Caco-2 (cell line): ENCODE measurements around the gene SMARCAD1. TPM values are rescaled to one million over a fixed set of nuclear protein-coding genes. Genes with fewer than 3 reads are reported as not detected.

Experiments
- BruUV-seq: library from RNA; stranded (reverse); fragments of 400-500 nt; replicated peaks from 2 replicates; lab custom pipeline; 2021; lab: Mats Ljungman, UMichigan
- CTCF ChIA-PET: fragments of 300-600 bp; sonication (Branson Sonifier 250); formaldehyde crosslinking; loops from one replicate; lab custom pipeline; 2022; ENCODE audit warnings: antibody characterized with exemption; lab: Charles Lee
- POLR2A ChIA-PET: fragments of 300-600 bp; sonication (Branson Sonifier 250); formaldehyde crosslinking; loops from one replicate; lab custom pipeline; 2022; ENCODE audit warnings: antibody characterized with exemption; lab: Charles Lee
- DNase-seq, 2 experiments: peaks; one replicate each; pipeline versions ENCODE4 v3.0.0 to v3.0.0-alpha.2; 2020 to 2022
- H3K27me3 ChIP-seq: replicated peaks from 2 replicates; pipeline ENCODE4 v1.6.0; 2011; ENCODE audit warnings: low read length; ENCODE audit not compliant: control insufficient read depth, insufficient read depth
- H3K36me3 ChIP-seq: 2 replicates; pipeline ENCODE4 v1.5.1; 2011; ENCODE audit warnings: low read length; ENCODE audit not compliant: control insufficient read depth, insufficient read depth
- H3K4me1 ChIP-seq: fragments of 250-450 bp; sonication (Bioruptor Pico); 2 replicates; pipeline ENCODE4 v1.5.1; 2020; ENCODE audit warnings: mild to moderate bottlenecking
- H3K4me3 ChIP-seq: 2 replicates; pipeline ENCODE4 v1.5.1; 2011; ENCODE audit warnings: low read depth, mild to moderate bottlenecking, control low read depth, low read length
- H3K9me3 ChIP-seq: fragments of 250-450 bp; sonication (Bioruptor Pico); 2 replicates; pipeline ENCODE4 v1.5.1; 2020; ENCODE audit warnings: mild to moderate bottlenecking, moderate library complexity
- H3K27ac Mint-ChIP-seq: one replicate; pipeline ENCODE4 v1.8.0; 2022; ENCODE audit warnings: mixed read lengths; ENCODE audit not compliant: unreplicated experiment
- H3K27me3 Mint-ChIP-seq: one replicate; pipeline ENCODE4 v1.8.0; 2022; ENCODE audit warnings: mixed read lengths; ENCODE audit not compliant: insufficient read depth, unreplicated experiment
- H3K36me3 Mint-ChIP-seq: one replicate; pipeline ENCODE4 v1.8.0; 2022; ENCODE audit warnings: mild to moderate bottlenecking, mixed read lengths; ENCODE audit not compliant: insufficient read depth, unreplicated experiment
- H3K4me1 Mint-ChIP-seq: one replicate; pipeline ENCODE4 v1.8.0; 2022; ENCODE audit warnings: low read depth, mixed read lengths; ENCODE audit not compliant: unreplicated experiment
- H3K4me3 Mint-ChIP-seq: one replicate; pipeline ENCODE4 v1.8.0; 2022; ENCODE audit warnings: mild to moderate bottlenecking, moderate library complexity, mixed read lengths; ENCODE audit not compliant: unreplicated experiment
- H3K9me3 Mint-ChIP-seq: one replicate; pipeline ENCODE4 v1.8.0; 2022; ENCODE audit warnings: mixed read lengths; ENCODE audit not compliant: unreplicated experiment
- intact Hi-C: fragments of 100-400 bp; cut with micrococcal nuclease; formaldehyde crosslinking; loops from one replicate; pipeline ENCODE4 v1.10.0; 2022; ENCODE audit not compliant: unreplicated experiment
- total RNA-seq: library from RNA; stranded (reverse); gene quantifications from 2 replicates; pipeline ENCODE4 v1.2.3, GENCODE V29; 2022
- TF ChIP-seq, protein P1 (sequence below), 2 experiments: fragments of 200-600 bp in 1 of 2; IDR thresholded peaks; 1 replicate in 1 of 2; 2 replicates in 1 of 2; pipeline versions ENCODE4 v1.5.1 to v1.8.0; 2011 to 2022; ENCODE audit warnings: antibody characterized with exemption in 1 of 2, control low read depth in 1 of 2, inconsistent platforms in 1 of 2, low read depth in 1 of 2, low read length in 1 of 2, mild to moderate bottlenecking in 1 of 2, moderate library complexity in 1 of 2; ENCODE audit not compliant: insufficient read depth in 1 of 2, severe bottlenecking in 1 of 2, unreplicated experiment in 1 of 2

The SMARCAD1 gene
- total RNA-seq, 1 experiment from 2014 or later, result 31.8 TPM

DNA sequence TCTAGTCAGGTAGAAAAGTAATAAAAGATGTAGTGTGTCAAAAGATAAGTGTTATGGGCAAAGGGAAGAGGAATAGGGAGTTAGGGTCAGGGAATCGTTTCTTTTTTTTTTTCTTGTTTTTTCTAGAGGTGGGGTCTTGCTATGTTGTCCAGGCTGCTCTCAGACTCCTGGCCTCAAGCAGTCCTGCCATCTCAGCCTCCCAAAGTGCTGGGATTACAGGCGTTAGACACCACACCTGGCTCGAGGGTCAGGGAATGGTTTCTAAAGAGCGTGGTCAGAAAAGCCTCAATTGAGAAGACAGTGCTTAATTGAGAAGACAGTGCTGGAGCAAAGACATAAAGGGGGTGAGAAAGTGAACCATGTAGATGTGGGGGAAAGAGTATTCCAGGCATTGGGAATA is 19.1 kb downstream of the SMARCAD1 start:
- H3K27me3 ChIP-seq, result no peaks in the 10 kb centered on the region
- intact Hi-C loops, result no loop called here
- H3K36me3 Mint-ChIP-seq, result peaks cover 38% of the 10 kb centered on the region
- no peaks in the 10 kb centered on the region; the same call in 1 of the 2 replicates for H3K36me3 ChIP-seq
- no peaks in the 10 kb centered on the region for H3K4me1 ChIP-seq
- H3K27ac Mint-ChIP-seq, result no peak overlapping the region
- DNase-seq, result no peak
- no peak overlapping the region for H3K4me3 Mint-ChIP-seq
- no TSS peak for BruUV-seq
- CTCF ChIA-PET, result no interaction called here
- no peaks in the 10 kb centered on the region for H3K9me3 ChIP-seq
- H3K9me3 Mint-ChIP-seq, result no peaks in the 10 kb centered on the region
- no peak overlapping the region for H3K4me3 ChIP-seq
- no peaks in the 10 kb centered on the region for H3K27me3 Mint-ChIP-seq
- POLR2A ChIA-PET, result no interaction called here
- TF ChIP-seq, protein P1, sequence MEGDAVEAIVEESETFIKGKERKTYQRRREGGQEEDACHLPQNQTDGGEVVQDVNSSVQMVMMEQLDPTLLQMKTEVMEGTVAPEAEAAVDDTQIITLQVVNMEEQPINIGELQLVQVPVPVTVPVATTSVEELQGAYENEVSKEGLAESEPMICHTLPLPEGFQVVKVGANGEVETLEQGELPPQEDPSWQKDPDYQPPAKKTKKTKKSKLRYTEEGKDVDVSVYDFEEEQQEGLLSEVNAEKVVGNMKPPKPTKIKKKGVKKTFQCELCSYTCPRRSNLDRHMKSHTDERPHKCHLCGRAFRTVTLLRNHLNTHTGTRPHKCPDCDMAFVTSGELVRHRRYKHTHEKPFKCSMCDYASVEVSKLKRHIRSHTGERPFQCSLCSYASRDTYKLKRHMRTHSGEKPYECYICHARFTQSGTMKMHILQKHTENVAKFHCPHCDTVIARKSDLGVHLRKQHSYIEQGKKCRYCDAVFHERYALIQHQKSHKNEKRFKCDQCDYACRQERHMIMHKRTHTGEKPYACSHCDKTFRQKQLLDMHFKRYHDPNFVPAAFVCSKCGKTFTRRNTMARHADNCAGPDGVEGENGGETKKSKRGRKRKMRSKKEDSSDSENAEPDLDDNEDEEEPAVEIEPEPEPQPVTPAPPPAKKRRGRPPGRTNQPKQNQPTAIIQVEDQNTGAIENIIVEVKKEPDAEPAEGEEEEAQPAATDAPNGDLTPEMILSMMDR (IDR thresholded peaks at IDR 0.05; ENCODE audit: insufficient read depth in 1 of 2, low read depth in 1 of 2, low read length in 1 of 2, severe bottlenecking in 1 of 2, unreplicated experiment in 1 of 2), result no peak
- H3K4me1 Mint-ChIP-seq, result no peaks in the 10 kb centered on the region

DNA sequence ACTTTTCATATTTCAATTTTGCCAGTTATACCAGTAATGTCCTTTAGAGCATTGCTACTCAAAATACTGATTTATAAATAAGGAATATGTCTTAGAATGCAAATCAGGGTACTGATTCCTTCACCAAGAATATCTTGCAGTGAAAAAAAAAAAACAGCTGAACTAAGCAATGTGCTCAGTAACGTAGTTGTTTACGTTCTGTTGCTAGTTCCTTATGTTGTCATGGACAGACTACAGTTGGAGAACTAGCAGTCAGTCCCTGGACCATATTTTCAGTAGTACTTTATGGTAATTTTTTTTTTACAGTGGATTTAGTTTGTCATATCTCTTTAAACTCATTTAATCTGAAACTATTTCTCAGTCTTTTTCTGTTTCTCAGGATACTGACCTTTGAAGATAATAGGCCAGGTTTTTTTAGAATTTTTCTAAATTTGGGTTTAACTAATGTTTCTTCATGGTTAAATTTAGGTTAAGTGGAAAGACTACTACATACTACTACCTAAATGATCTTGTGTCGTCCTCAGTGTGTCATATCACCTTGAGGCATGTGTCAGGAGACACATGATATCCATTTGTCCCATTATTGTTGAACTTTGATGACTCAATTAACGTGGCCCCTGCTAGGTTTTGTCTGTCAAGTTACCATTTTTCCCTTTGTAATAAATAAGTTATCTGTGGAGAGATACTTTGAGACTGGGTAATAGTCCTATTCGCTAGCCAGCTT is 21.0 kb downstream of the SMARCAD1 start:
- H3K4me1 ChIP-seq, result no peaks in the 10 kb centered on the region
- no peak for DNase-seq
- no peaks in the 10 kb centered on the region for H3K9me3 Mint-ChIP-seq
- ChIA-PET CTCF (no interaction called here), POLR2A (no interaction called here)
- intact Hi-C loops, result no loop called here
- H3K4me3 Mint-ChIP-seq, result no peak overlapping the region
- no peaks in the 10 kb centered on the region for H3K9me3 ChIP-seq
- no peaks in the 10 kb centered on the region for H3K27me3 Mint-ChIP-seq
- no peaks in the 10 kb centered on the region for H3K36me3 ChIP-seq
- no peak overlapping the region for H3K4me3 ChIP-seq
- no peaks in the 10 kb centered on the region for H3K4me1 Mint-ChIP-seq
- no peak overlapping the region for H3K27ac Mint-ChIP-seq
- no TSS peak for BruUV-seq
- TF ChIP-seq, protein P1 (IDR thresholded peaks at IDR 0.05; ENCODE audit: insufficient read depth in 1 of 2, low read depth in 1 of 2, low read length in 1 of 2, severe bottlenecking in 1 of 2, unreplicated experiment in 1 of 2), result no peak
- no peaks in the 10 kb centered on the region for H3K27me3 ChIP-seq
- H3K36me3 Mint-ChIP-seq, result peaks cover 35% of the 10 kb centered on the region

DNA sequence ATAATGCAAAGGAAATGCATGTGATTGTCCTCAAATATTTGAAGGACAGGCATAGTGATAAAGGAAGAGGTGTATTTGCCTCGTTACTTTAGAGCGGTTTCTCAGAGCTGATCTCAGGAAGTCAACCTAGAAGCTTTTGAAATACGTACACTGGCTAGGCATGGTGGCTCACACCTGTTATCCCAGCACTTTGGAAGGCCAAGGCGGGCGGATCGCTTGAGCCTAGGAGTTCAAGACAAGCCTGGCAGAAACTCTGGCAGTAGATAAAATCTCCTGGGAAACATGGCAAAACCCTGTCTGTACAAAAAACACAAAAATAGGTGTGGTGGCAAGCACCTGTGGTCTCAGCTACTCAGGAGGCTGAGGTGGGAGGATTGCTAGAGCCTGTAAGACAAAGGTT is 24.9 kb downstream of the SMARCAD1 start:
- ChIA-PET POLR2A (no interaction called here), CTCF (no interaction called here)
- Mint-ChIP-seq H3K4me1 (no peaks in the 10 kb centered on the region), H3K9me3 (no peaks in the 10 kb centered on the region), H3K4me3 (no peak overlapping the region), H3K36me3 (peaks cover 10% of the 10 kb centered on the region), H3K27ac (no peak overlapping the region), H3K27me3 (no peaks in the 10 kb centered on the region)
- intact Hi-C loops, result no loop called here
- BruUV-seq, result no TSS peak
- Histone ChIP-seq H3K9me3 (no peaks in the 10 kb centered on the region), H3K4me3 (no peak overlapping the region), H3K36me3 (no peaks in the 10 kb centered on the region), H3K4me1 (no peaks in the 10 kb centered on the region), H3K27me3 (no peaks in the 10 kb centered on the region)
- DNase-seq, result no peak
- TF ChIP-seq, protein P1 (IDR thresholded peaks at IDR 0.05; ENCODE audit: insufficient read depth in 1 of 2, low read depth in 1 of 2, low read length in 1 of 2, severe bottlenecking in 1 of 2, unreplicated experiment in 1 of 2), result no peak
